Lung (tissue), 12 donors: ENCODE data around the gene CENPP. TPM values are rescaled to one million over a fixed set of nuclear protein-coding genes. Genes with fewer than 3 reads are reported as not detected.

ENCODE experiments used
- ATAC-seq: fragments of 200-7000 bp; cut with Tn5 transposase; one replicate; pipeline ENCODE4 v1.9.1; 2020; ENCODE audit warnings: moderate number of reproducible peaks; ENCODE audit not compliant: insufficient read depth, low FRiP score
- DNase-seq, 3 donors: peaks; one replicate each; pipeline ENCODE4 v3.0.0-alpha.2; 2013 to 2017
- H3K27ac ChIP-seq, 2 donors: one replicate each; pipeline ENCODE4 v1.5.1; 2013; ENCODE audit warnings: mild to moderate bottlenecking in 2 of 2, moderate library complexity in 2 of 2, control low read depth in 1 of 2, inconsistent platforms in 1 of 2, low read depth in 1 of 2, low read length in 1 of 2
- H3K27me3 ChIP-seq, 3 donors: one replicate each; pipeline ENCODE4 v1.5.1; 2013; ENCODE audit warnings: low read length in 2 of 3; ENCODE audit not compliant: control insufficient read depth in 3 of 3, insufficient read depth in 3 of 3
- H3K36me3 ChIP-seq, 4 donors: one replicate each; pipeline ENCODE4 v1.5.1; 2013; ENCODE audit warnings: low read length in 4 of 4, mild to moderate bottlenecking in 1 of 4, moderate library complexity in 1 of 4; ENCODE audit not compliant: control insufficient read depth in 4 of 4, insufficient read depth in 4 of 4
- H3K4me1 ChIP-seq, 5 donors: one replicate each; pipeline ENCODE4 v1.5.1; 2013; ENCODE audit warnings: low read length in 5 of 5, mild to moderate bottlenecking in 2 of 5, moderate library complexity in 1 of 5; ENCODE audit not compliant: control insufficient read depth in 5 of 5, insufficient read depth in 5 of 5
- H3K4me3 ChIP-seq: one replicate; pipeline ENCODE4 v1.5.1; 2013; ENCODE audit warnings: mild to moderate bottlenecking, control low read depth, moderate library complexity
- H3K9ac ChIP-seq, 2 donors: one replicate each; pipeline ENCODE4 v1.5.1; 2013; ENCODE audit warnings: low read length in 2 of 2, control low read depth in 1 of 2; ENCODE audit not compliant: insufficient read depth in 1 of 2
- H3K9me3 ChIP-seq, 4 donors: one replicate each; pipeline ENCODE4 v1.5.1; 2013; ENCODE audit warnings: low read length in 3 of 4, mild to moderate bottlenecking in 1 of 4, moderate library complexity in 1 of 4; ENCODE audit not compliant: control insufficient read depth in 4 of 4, insufficient read depth in 3 of 4
- WGBS, 2 donors: extraction: QIAGEN DNeasy Blood & Tissue Kit; methylation state at CpG; one replicate each; pipeline ENCODE4 v1.1.7; 2013; 5-methylcytosine and 5-hydroxymethylcytosine counted together
- polyA plus RNA-seq, 2 donors: library from polyadenylated mRNA; stranded (reverse); fragments of 200-250 nt; gene quantifications; one replicate each; pipeline ENCODE4 v1.2.1, GENCODE V29; 2013
- total RNA-seq, 2 donors: library from RNA; depleted of rRNA in 1 of 2; stranded (reverse); fragments of >200 nt in 1 of 2; gene quantifications; one replicate each; pipeline ENCODE4 v1.2.1, GENCODE V29; 2014 to 2021
- TF ChIP-seq, protein P1 (sequence below): IDR thresholded peaks from 2 replicates; pipeline ENCODE4 v1.5.1; 2012; ENCODE audit warnings: mild to moderate bottlenecking; ENCODE audit errors: control extremely low read depth, extremely low read depth
- donor health status: control.
- donor health status: control.
- donor health status: Bipolar disorder and iron deficiency.
- donor health status: healthy.
- donor health status: DM: yes; HTN: yes; CAD: no.

CENPP gene
- total and polyA plus RNA-seq, 4 donors = 1.2 to 11.8 (median 2.9) TPM

DNA sequence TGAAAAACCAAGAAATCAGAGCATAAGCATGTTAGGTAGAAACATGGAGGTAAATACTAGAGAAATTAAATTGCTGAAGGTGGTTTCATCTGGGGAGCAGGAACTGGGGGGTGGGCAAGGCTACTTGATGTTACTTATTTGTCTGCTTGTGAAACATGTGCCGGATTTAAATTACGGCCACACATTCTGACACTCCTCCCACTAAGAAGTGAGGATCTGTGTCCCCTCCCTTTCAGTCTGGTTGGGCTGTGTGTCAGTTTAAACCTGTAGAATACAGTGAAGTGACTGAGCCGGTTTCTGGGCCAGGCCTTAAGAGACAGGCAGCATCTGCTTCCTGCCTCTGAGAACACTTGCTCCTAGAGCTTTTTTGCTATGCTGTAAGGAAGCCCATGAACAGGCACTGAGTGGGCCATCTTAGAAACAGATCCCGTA is 29.9 kb upstream of the CENPP start:
- peaks cover 2 to 24% (median 8%) of the 10 kb centered on the region in 4 donors for H3K36me3 ChIP-seq
- TF ChIP-seq, protein P1, sequence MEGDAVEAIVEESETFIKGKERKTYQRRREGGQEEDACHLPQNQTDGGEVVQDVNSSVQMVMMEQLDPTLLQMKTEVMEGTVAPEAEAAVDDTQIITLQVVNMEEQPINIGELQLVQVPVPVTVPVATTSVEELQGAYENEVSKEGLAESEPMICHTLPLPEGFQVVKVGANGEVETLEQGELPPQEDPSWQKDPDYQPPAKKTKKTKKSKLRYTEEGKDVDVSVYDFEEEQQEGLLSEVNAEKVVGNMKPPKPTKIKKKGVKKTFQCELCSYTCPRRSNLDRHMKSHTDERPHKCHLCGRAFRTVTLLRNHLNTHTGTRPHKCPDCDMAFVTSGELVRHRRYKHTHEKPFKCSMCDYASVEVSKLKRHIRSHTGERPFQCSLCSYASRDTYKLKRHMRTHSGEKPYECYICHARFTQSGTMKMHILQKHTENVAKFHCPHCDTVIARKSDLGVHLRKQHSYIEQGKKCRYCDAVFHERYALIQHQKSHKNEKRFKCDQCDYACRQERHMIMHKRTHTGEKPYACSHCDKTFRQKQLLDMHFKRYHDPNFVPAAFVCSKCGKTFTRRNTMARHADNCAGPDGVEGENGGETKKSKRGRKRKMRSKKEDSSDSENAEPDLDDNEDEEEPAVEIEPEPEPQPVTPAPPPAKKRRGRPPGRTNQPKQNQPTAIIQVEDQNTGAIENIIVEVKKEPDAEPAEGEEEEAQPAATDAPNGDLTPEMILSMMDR = no peak
- H3K9me3 ChIP-seq = no peaks in the 10 kb centered on the region
- ATAC-seq (no peak), DNase-seq (peak in 2 of 3 donors; percentile 14 to 32)
- no peaks in the 10 kb centered on the region for H3K27me3 ChIP-seq
- H3K9ac ChIP-seq = no peak overlapping the region
- 20 to 65% methylated on average over 4 of the region's 4 CpGs for WGBS, 2 donors
- no peak overlapping the region for H3K27ac ChIP-seq
- H3K4me1 ChIP-seq = peaks cover 6 to 21% (median 10%) of the 10 kb centered on the region in 5 donors
- H3K4me3 ChIP-seq = no peak overlapping the region

- WGBS, 2 donors = 81 to 87% methylated on average over 3 of the region's 3 CpGs
- DNase-seq (no peak), ATAC-seq (no peak)
- Histone ChIP-seq H3K36me3 (peaks cover 7 to 33% (median 15%) of the 10 kb centered on the region in 4 donors), H3K27me3 (no peaks in the 10 kb centered on the region), H3K27ac (no peak overlapping the region), H3K4me1 (peaks cover under 1 to 15% (median 4%) of the 10 kb centered on the region in 5 donors), H3K4me3 (no peak overlapping the region), H3K9me3 (no peaks in the 10 kb centered on the region), H3K9ac (no peak overlapping the region)
- TF ChIP-seq, protein P1 = no peak
Observed at GRCh38 chr9:92297611-92298010, 28.1 kb upstream of the CENPP start.

DNA sequence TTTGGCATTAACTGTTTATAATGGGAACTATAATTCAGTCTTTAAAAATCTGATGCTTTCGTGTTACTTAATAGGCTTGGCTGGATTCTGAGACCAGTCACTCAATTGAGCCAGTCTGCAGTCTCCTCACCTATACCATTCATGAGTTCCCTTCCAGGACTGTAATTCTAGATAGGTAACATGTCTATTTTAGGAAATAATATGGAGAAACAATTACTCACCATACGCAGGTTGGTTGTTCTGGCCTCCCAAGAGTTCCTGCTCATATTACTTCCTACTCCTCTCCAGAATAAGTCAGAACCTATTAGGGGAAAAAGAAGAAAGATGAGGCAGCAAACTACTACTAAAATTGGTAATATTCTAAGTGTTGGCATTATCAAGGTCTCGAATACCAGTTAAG is 27.7 kb upstream of the CENPP start:
- Histone ChIP-seq H3K27me3 (no peaks in the 10 kb centered on the region), H3K4me1 (peaks cover 0 to 10% (median 3%) of the 10 kb centered on the region in 5 donors), H3K27ac (no peak overlapping the region), H3K36me3 (peaks cover 7 to 38% (median 18%) of the 10 kb centered on the region in 4 donors), H3K4me3 (no peak overlapping the region), H3K9me3 (no peaks in the 10 kb centered on the region), H3K9ac (no peak overlapping the region)
- TF ChIP-seq, protein P1 = no peak
- WGBS, 2 donors = 86 to 91% methylated on average over 3 of the region's 3 CpGs
- DNase-seq = no peak
- no peak for ATAC-seq

DNA sequence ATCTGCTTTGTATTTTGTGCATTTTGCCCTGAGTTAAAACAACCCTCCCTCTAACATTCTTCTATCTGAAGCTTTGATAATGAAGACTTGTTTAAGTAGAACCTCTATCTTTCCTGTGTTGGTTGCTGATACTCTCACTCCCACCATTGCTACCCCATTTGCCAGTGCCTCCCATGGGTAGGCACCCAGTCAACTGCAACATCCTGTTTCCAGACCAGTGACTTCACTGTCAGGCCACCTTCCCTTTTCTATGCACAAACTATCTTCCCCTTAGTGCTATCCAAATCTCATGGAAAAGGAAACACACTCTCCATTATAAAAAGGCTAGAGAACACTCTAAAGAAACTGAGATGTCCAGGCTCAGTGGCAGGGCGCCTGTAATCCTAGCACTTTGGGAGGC is 26.6 kb upstream of the CENPP start:
- no peak for DNase-seq

More for the DNA sequence above, 26.6 kb upstream of the CENPP start:
- no peaks in the 10 kb centered on the region for H3K27me3 ChIP-seq
- peaks cover 0 to 9% (median 3%) of the 10 kb centered on the region in 5 donors for H3K4me1 ChIP-seq
- 87 to 95% methylated on average over 1 of the region's 1 CpG for WGBS, 2 donors
- H3K27ac ChIP-seq = no peak overlapping the region
- H3K9me3 ChIP-seq = no peaks in the 10 kb centered on the region
- no peak overlapping the region for H3K9ac ChIP-seq
- peaks cover 9 to 45% (median 21%) of the 10 kb centered on the region in 4 donors for H3K36me3 ChIP-seq
- H3K4me3 ChIP-seq = no peak overlapping the region
- TF ChIP-seq, protein P1 = no peak
- ATAC-seq = no peak
